MM.1S (cell line): ENCODE results near the gene MAZ.

Experiments used
- EZH2 ChIP-seq: fragments of 300-600 bp; sonication (generic); optimal IDR thresholded peaks from 2 replicates; pipeline ENCODE3; 2017; ENCODE audit warnings: low read depth, mild to moderate bottlenecking, antibody characterized with exemption, low read length, mixed read lengths
- EZH2phosphoT487 ChIP-seq: fragments of 300-600 bp; sonication (generic); IDR thresholded peaks from 2 replicates; pipeline ENCODE4 v1.6.1; 2018; ENCODE audit warnings: antibody characterized with exemption, low read length
- TF ChIP-seq, protein P1 (sequence below): fragments of 300-600 bp; sonication (generic); IDR thresholded peaks from 2 replicates; pipeline ENCODE4 v1.5.1; 2016; ENCODE audit warnings: antibody characterized with exemption, low read length, mixed read lengths

DNA sequence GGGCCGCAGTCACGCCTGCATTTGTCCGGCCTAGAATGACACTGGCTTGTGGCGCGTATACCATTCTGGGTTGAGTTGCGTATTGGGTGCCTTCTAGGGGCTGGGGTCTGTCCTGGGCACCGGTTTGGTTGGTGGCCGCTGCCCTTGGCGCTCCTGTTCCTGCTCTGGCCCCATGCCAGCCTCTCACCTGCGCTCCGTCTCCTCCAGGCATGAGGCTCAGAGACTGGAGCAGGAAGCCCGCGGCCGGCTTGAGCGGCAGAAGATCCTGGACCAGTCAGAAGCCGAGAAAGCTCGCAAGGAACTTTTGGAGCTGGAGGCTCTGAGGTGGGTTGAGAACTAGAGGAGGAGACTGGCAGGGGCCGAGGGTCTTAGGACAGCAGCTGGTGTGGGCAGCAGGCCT lies 39.3 kb downstream of the MAZ start:
- TF ChIP-seq, protein P1, sequence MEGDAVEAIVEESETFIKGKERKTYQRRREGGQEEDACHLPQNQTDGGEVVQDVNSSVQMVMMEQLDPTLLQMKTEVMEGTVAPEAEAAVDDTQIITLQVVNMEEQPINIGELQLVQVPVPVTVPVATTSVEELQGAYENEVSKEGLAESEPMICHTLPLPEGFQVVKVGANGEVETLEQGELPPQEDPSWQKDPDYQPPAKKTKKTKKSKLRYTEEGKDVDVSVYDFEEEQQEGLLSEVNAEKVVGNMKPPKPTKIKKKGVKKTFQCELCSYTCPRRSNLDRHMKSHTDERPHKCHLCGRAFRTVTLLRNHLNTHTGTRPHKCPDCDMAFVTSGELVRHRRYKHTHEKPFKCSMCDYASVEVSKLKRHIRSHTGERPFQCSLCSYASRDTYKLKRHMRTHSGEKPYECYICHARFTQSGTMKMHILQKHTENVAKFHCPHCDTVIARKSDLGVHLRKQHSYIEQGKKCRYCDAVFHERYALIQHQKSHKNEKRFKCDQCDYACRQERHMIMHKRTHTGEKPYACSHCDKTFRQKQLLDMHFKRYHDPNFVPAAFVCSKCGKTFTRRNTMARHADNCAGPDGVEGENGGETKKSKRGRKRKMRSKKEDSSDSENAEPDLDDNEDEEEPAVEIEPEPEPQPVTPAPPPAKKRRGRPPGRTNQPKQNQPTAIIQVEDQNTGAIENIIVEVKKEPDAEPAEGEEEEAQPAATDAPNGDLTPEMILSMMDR, result no peak
- TF ChIP-seq EZH2, result no peak
- no peak for TF ChIP-seq EZH2phosphoT487
